ENCODE data around the gene LCN1. TPM values are rescaled to one million over a fixed set of nuclear protein-coding genes. Genes with fewer than 3 reads are reported as not detected.
"Not testable (repeated sequence)": the region's sequence is repeated elsewhere in the genome, so short reads cannot be mapped to it uniquely, and the experiment has no call there.

The LCN1 gene
- total RNA-seq, 3 donors from 2014 or later = not detected

- no peak for DNase-seq
Observed at GRCh38 chr9:135505406-135506187, 15.6 kb upstream of the LCN1 start.

GRCh38 chr9:135506327-135507103, 14.7 kb upstream of the LCN1 start:
- H3K9me3 Mint-ChIP-seq = peaks cover 11% of the 10 kb centered on the region
- no peaks in the 10 kb centered on the region for H3K27me3 Mint-ChIP-seq (ENCODE audit: low read depth)
- ATAC-seq (no peak), DNase-seq (no peak)
- no peak overlapping the region for H3K4me3 Mint-ChIP-seq
- peaks cover 16% of the 10 kb centered on the region for H3K4me1 Mint-ChIP-seq (ENCODE audit: low read depth)
- peaks cover 17% of the 10 kb centered on the region for H3K36me3 Mint-ChIP-seq (ENCODE audit: insufficient read depth)

More at GRCh38 chr9:135505406-135506187, 15.6 kb upstream of the LCN1 start:
- Mint-ChIP-seq H3K36me3 (ENCODE audit: insufficient read depth) (peaks cover 17% of the 10 kb centered on the region), H3K4me1 (ENCODE audit: low read depth) (peaks cover 17% of the 10 kb centered on the region), H3K4me3 (no peak overlapping the region), H3K27me3 (ENCODE audit: low read depth) (no peaks in the 10 kb centered on the region), H3K9me3 (peaks cover 11% of the 10 kb centered on the region)
- ATAC-seq = no peak

GRCh38 chr9:135507104-135508035, 13.9 kb upstream of the LCN1 start:
- H3K36me3 Mint-ChIP-seq (ENCODE audit: insufficient read depth) = peaks cover 17% of the 10 kb centered on the region
- peaks cover 11% of the 10 kb centered on the region for H3K9me3 Mint-ChIP-seq
- DNase-seq = no peak

GRCh38 chr9:135508211-135508820, 12.9 kb upstream of the LCN1 start:
- Mint-ChIP-seq H3K4me3 (no peak overlapping the region), H3K9me3 (peaks cover 11% of the 10 kb centered on the region), H3K4me1 (ENCODE audit: low read depth) (peaks cover 4% of the 10 kb centered on the region), H3K27me3 (ENCODE audit: low read depth) (no peaks in the 10 kb centered on the region), H3K36me3 (ENCODE audit: insufficient read depth) (peaks cover 13% of the 10 kb centered on the region)
- DNase-seq = no peak
- ATAC-seq = no peak

More at GRCh38 chr9:135507104-135508035, 13.9 kb upstream of the LCN1 start:
- no peak for ATAC-seq
- Mint-ChIP-seq H3K4me3 (no peak overlapping the region), H3K27me3 (ENCODE audit: low read depth) (no peaks in the 10 kb centered on the region), H3K4me1 (ENCODE audit: low read depth) (peaks cover 8% of the 10 kb centered on the region)

- Mint-ChIP-seq H3K9me3 (peaks cover 11% of the 10 kb centered on the region), H3K4me1 (ENCODE audit: low read depth) (peaks cover 2% of the 10 kb centered on the region), H3K27me3 (ENCODE audit: low read depth) (no peaks in the 10 kb centered on the region), H3K4me3 (no peak overlapping the region), H3K36me3 (ENCODE audit: insufficient read depth) (peaks cover 4% of the 10 kb centered on the region)
- no peak for DNase-seq
- no peak for ATAC-seq
Observed at GRCh38 chr9:135509458-135509857, 11.8 kb upstream of the LCN1 start.

GRCh38 chr9:135512241-135512603, 9.0 kb upstream of the LCN1 start:
- Mint-ChIP-seq H3K27me3 (ENCODE audit: low read depth) (no peaks in the 10 kb centered on the region), H3K9me3 (peaks cover 11% of the 10 kb centered on the region), H3K4me3 (no peak overlapping the region)

GRCh38 chr9:135512904-135513303, 8.3 kb upstream of the LCN1 start:
- no peaks in the 10 kb centered on the region for H3K4me1 Mint-ChIP-seq (ENCODE audit: low read depth)
- peaks cover 11% of the 10 kb centered on the region for H3K9me3 Mint-ChIP-seq
- H3K27me3 Mint-ChIP-seq (ENCODE audit: low read depth) = peaks cover 3% of the 10 kb centered on the region
- no peaks in the 10 kb centered on the region for H3K36me3 Mint-ChIP-seq (ENCODE audit: insufficient read depth)
- DNase-seq = no peak
- no peak for ATAC-seq
- H3K4me3 Mint-ChIP-seq = no peak overlapping the region

More at GRCh38 chr9:135512241-135512603, 9.0 kb upstream of the LCN1 start:
- no peaks in the 10 kb centered on the region for H3K4me1 Mint-ChIP-seq (ENCODE audit: low read depth)
- ATAC-seq = no peak
- no peaks in the 10 kb centered on the region for H3K36me3 Mint-ChIP-seq (ENCODE audit: insufficient read depth)
- DNase-seq = no peak

- Mint-ChIP-seq H3K4me3 (no peak overlapping the region), H3K9me3 (peaks cover 11% of the 10 kb centered on the region), H3K4me1 (ENCODE audit: low read depth) (no peaks in the 10 kb centered on the region), H3K27me3 (ENCODE audit: low read depth) (peaks cover 3% of the 10 kb centered on the region), H3K36me3 (ENCODE audit: insufficient read depth) (no peaks in the 10 kb centered on the region)
- no peak for DNase-seq
- no peak for ATAC-seq
Observed at GRCh38 chr9:135513351-135513846, 7.8 kb upstream of the LCN1 start.

- ATAC-seq; DNase-seq; H3K27me3 Mint-ChIP-seq (ENCODE audit: low read depth); H3K4me3 Mint-ChIP-seq; H3K36me3 Mint-ChIP-seq (ENCODE audit: insufficient read depth); H3K9me3 Mint-ChIP-seq; H3K4me1 Mint-ChIP-seq (ENCODE audit: low read depth): not testable (repeated sequence)
Observed at GRCh38 chr9:135513906-135514305, 7.3 kb upstream of the LCN1 start.

- no peaks in the 10 kb centered on the region for H3K36me3 Mint-ChIP-seq (ENCODE audit: insufficient read depth)
- H3K9me3 Mint-ChIP-seq = peaks cover 1% of the 10 kb centered on the region
- no peak for ATAC-seq
- no peak overlapping the region for H3K4me3 Mint-ChIP-seq
- no peaks in the 10 kb centered on the region for H3K4me1 Mint-ChIP-seq (ENCODE audit: low read depth)
- peaks cover 3% of the 10 kb centered on the region for H3K27me3 Mint-ChIP-seq (ENCODE audit: low read depth)
- no peak for DNase-seq
Observed at GRCh38 chr9:135514342-135515082, 6.7 kb upstream of the LCN1 start.

GRCh38 chr9:135515083-135515951, 5.9 kb upstream of the LCN1 start:
- no peak for ATAC-seq

GRCh38 chr9:135516132-135516860, 4.9 kb upstream of the LCN1 start:
- no peaks in the 10 kb centered on the region for H3K36me3 Mint-ChIP-seq (ENCODE audit: insufficient read depth)
- H3K4me3 Mint-ChIP-seq = no peak overlapping the region
- ATAC-seq = no peak
- H3K27me3 Mint-ChIP-seq (ENCODE audit: low read depth) = peaks cover 9% of the 10 kb centered on the region
- no peak for DNase-seq
- no peaks in the 10 kb centered on the region for H3K9me3 Mint-ChIP-seq
- H3K4me1 Mint-ChIP-seq (ENCODE audit: low read depth) = no peaks in the 10 kb centered on the region

More at GRCh38 chr9:135515083-135515951, 5.9 kb upstream of the LCN1 start:
- H3K4me3 Mint-ChIP-seq = no peak overlapping the region
- H3K36me3 Mint-ChIP-seq (ENCODE audit: insufficient read depth) = no peaks in the 10 kb centered on the region
- no peaks in the 10 kb centered on the region for H3K9me3 Mint-ChIP-seq
- no peak for DNase-seq
- H3K4me1 Mint-ChIP-seq (ENCODE audit: low read depth) = no peaks in the 10 kb centered on the region
- H3K27me3 Mint-ChIP-seq (ENCODE audit: low read depth) = peaks cover 4% of the 10 kb centered on the region

Measured in activated T-cell treated with anti-CD3 and anti-CD28 coated beads, Interleukin-2, amount 50 U/mL, for 4 hours (primary cell).